Measurements from ENCODE around the gene MYO1F. TPM values are rescaled to one million over a fixed set of nuclear protein-coding genes. Genes with fewer than 3 reads are reported as not detected.

Gene MYO1F
- total and polyA plus RNA-seq, 10 of the 15 experiments (the other 5 are each of a cell fraction or from before 2014, with no cell fraction given): 3.5 to 49.4 (median 31.3) TPM

- Histone ChIP-seq H3K4me2 (ENCODE audit: control insufficient read depth, insufficient read depth) (no peak within 1 kb of the TSS), H2AFZ (ENCODE audit: control insufficient read depth, low read depth, low read length) (no peak within 1 kb of the TSS), H3K9me3 (replicated peaks; ENCODE audit: control insufficient read depth, insufficient read depth, low read length) (no peaks in the 10 kb centered on the region; the same call in 2 of the 3 replicates), H3K36me3 (ENCODE audit: control insufficient read depth in 2 of 2, insufficient read depth in 2 of 2, low read length in 1 of 2) (no peaks in the 10 kb centered on the region), H3K79me2 (ENCODE audit: control insufficient read depth, insufficient read depth, low read length) (no peaks in the 10 kb centered on the region), H3K4me1 (ENCODE audit: control insufficient read depth, insufficient read depth, low read length) (no peaks in the 10 kb centered on the region), H3K9ac (ENCODE audit: control insufficient read depth, insufficient read depth, low read length) (no peak within 1 kb of the TSS), H3K4me3 (no peak within 1 kb of the TSS), H4K20me1 (ENCODE audit: control insufficient read depth, insufficient read depth) (no peaks in the 10 kb centered on the region), H3K27me3 (replicated peaks in 1 of 2; ENCODE audit: control insufficient read depth in 2 of 2, insufficient read depth in 2 of 2, low read length in 1 of 2) (no peaks in the 10 kb centered on the region; a peak in 2 of 4 replicates), H3K27ac (ENCODE audit: control insufficient read depth, insufficient read depth) (no peak within 1 kb of the TSS)
- ChIA-PET POLR2A (no interaction called here), RAD21 (ENCODE audit: unreplicated experiment) (no interaction called here), SMC1A (ENCODE audit: uncharacterized antibody, unreplicated experiment) (no interaction called here), CTCF (no interaction called here)
- 10% methylated on average over 43 of the region's 74 CpGs for WGBS (ENCODE audit: insufficient coverage, insufficient replicate concordance, low lambda C conversion rate, missing lambda C conversion rate)
- no peak for ATAC-seq
- in situ Hi-C loops (cut with MboI): no loop called here
- BruUV-seq (replicated peaks): no TSS peak
- no peak for DNase-seq (ENCODE audit: low read depth, low spot score)
- intact Hi-C loops (cut with micrococcal nuclease; ENCODE audit: unreplicated experiment): no loop called here
- peak; percentile 69 for FAIRE-seq
- TF ChIP-seq ZBED1 (IDR thresholded peaks at IDR 0.05; ENCODE audit: borderline replicate concordance) (no peak), IKZF1 (conservative IDR thresholded peaks at IDR 0.05) (peak; percentile 38; the same call in 1 of the 2 replicates), HDGF (IDR thresholded peaks at IDR 0.05) (0 out of 2 replicates have a peak, but pooled peaks have one; percentile 62), GATAD2B (conservative IDR thresholded peaks at IDR 0.05; ENCODE audit: low read depth) (peak; percentile 51; the same call in 1 of the 2 replicates), STAT3 (IDR thresholded peaks at IDR 0.05; ENCODE audit: low read depth, low read length) (no peak), BACH1 (IDR thresholded peaks at IDR 0.05; ENCODE audit: borderline replicate concordance) (no peak)
Observed at GRCh38 chr19:8610041-8610935, 33.0 kb upstream of the MYO1F start, which contains the start of gene ADAMTS10. Gene ADAMTS10, minus strand, starts transcription at chr19:8610715. Its CDS starts 5,005 bp downstream, at chr19:8605710.
